K562 (cell line): Measurements from ENCODE around the gene SFSWAP.
"Not testable (repeated sequence)": the region's sequence is repeated elsewhere in the genome, so short reads cannot be mapped to it uniquely, and the experiment has no call there.

Experiments used
- CTBP1 ChIP-seq: fragments of 450-650 bp; IDR thresholded peaks from 2 replicates; pipeline ENCODE4 v1.6.1; 2016; ENCODE audit warnings: borderline replicate concordance
- KAT7 ChIP-seq: sonication (generic); formaldehyde crosslinking; IDR thresholded peaks from 2 replicates; pipeline ENCODE4 v1.8.0; 2022; ENCODE audit warnings: missing genetic modification reagents, mild to moderate bottlenecking, borderline replicate concordance
- MAX ChIP-seq: sonication (generic); formaldehyde crosslinking; IDR thresholded peaks from 2 replicates; pipeline ENCODE4 v1.9.0; 2022; ENCODE audit warnings: mild to moderate bottlenecking, missing genetic modification reagents
- MAZ ChIP-seq, 2 experiments: fragments of 450-650 bp in 1 of 2; sonication (generic) in 1 of 2; formaldehyde crosslinking; IDR thresholded peaks in 1 of 2; conservative IDR thresholded peaks in 1 of 2; 2 replicates each; pipeline versions ENCODE4 v1.4.0 to v1.5.0; 2020; ENCODE audit warnings: mild to moderate bottlenecking in 1 of 2, missing genetic modification reagents in 1 of 2
- NR1H2 ChIP-seq: sonication (generic); formaldehyde crosslinking; IDR thresholded peaks from 2 replicates; pipeline ENCODE4 v1.4.0; 2020; ENCODE audit warnings: mild to moderate bottlenecking, missing genetic modification reagents
- ZNF764 ChIP-seq: fragments of 250-450 bp; sonication (Bioruptor Pico); IDR thresholded peaks from 2 replicates; pipeline ENCODE4 v1.4.0; 2020; ENCODE audit warnings: low read depth, mild to moderate bottlenecking, moderate library complexity
- ZNF830 ChIP-seq: fragments of 250-450 bp; sonication (Bioruptor Pico); IDR thresholded peaks from 2 replicates; pipeline ENCODE4 v1.5.0; 2021; ENCODE audit warnings: mild to moderate bottlenecking

- not testable (repeated sequence) for TF ChIP-seq ZNF830; CTBP1; MAX; MAZ (CRISPR knock-in tag; conservative IDR thresholded peaks at IDR 0.05 in 1 of 2, IDR thresholded peaks at IDR 0.05 in 1 of 2); KAT7; NR1H2; ZNF764 (CRISPR knock-in tag)
Observed at GRCh38 chr12:131665666-131666065, 45.2 kb upstream of the SFSWAP start.
